ENCODE results near the gene FIBIN.
"Not testable (repeated sequence)": the region's sequence is repeated elsewhere in the genome, so short reads cannot be mapped to it uniquely, and the experiment has no call there.

Gene FIBIN

DNA sequence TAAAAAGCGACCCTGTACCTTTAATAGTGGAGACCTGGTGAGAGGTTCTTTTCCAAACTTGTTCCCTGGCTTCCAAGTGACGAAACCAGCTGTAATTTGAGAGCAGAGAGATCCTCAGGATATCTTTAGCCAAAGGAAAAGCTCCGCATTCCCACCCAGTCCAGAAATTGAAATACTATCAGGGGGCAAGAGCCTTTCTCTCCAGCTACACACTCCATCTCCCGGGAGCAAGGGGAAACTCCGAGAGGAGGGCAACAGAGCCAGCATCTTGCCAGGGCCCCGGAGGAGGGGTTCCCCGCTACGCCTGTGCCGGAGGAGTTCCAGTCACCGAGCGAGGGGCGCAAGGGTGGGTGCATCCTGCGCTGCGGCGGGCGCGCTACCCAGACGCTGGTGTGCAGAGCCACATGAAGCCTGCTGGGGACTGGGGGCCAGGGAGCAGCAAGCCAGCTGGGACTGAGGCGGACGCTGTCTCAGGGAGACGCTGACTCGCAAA, at the start of gene FIBIN:
FIBIN (plus strand) TSS at position 148 of the 493 bp plus-strand sequence. CDS start 415 bp downstream, outside the sequence.
- in situ Hi-C loops (cut with MboI; ENCODE audit: low sequenced_read_pairs): no loop called here

DNA sequence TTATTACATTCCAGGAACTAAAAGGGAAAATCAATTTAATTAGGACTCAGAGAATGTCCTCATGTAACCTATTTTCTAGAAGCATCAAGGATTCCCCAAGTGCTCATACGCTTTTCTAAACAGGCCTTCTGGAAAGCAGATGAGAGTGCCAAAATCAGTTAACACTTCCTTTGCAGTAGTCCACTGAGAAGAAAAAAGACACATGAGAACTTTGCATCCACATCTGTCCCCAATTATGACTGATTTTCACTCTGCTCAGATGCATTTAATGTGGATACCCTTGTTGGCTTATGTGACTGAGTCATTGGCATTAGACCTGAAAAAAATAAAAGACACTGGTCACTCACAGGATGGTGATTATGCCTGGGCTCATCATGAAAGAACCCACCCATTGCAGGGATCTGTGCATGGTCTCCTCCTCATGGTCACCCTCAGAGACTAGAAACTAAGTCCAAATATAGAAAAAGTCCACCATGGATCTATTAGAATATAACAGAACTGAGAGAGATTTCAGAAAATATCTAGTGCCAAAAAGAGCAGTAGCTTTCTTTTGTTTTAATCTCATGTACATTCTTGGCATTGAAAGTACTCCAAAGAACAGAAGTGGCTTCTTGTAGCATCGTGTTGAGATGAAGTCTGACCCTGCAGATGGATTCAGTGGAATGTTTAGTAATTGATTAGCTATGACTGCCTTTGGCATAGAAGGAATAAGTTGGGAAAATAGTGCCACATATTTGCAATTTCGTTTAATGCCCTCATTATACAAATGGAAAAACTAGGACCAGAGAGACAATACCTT, 48.8 kb upstream of the FIBIN start:
- in situ Hi-C loops (cut with MboI; ENCODE audit: low sequenced_read_pairs): no loop called here

- in situ Hi-C loops (cut with MboI; ENCODE audit: low sequenced_read_pairs): no loop called here
These were observed 47.6 kb upstream of the FIBIN start for GRCh38 chr11:26946257-26946716.

DNA sequence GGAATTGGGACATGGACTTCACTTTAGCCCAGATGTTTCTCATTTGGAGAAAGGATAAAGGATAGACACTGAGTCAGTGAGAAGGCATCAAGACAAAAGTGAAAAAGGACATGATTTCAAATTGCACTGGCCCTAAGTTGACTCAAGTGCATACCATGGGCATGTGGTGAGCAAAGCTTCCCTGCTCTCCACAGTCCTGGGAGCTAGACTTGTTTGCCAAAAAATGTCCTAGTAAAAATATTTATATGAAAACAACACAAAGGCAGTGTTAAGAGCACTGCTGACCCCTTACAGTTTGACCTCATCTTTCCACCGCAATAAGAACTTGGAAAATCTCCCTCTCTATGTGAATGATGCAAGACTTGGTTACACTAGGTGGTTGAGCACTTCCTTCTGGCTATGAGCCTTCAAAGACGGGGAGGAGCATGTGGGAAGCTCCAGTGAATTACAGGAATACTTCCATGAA, 46.5 kb upstream of the FIBIN start:
- in situ Hi-C loops (cut with MboI; ENCODE audit: low sequenced_read_pairs): no loop called here

DNA sequence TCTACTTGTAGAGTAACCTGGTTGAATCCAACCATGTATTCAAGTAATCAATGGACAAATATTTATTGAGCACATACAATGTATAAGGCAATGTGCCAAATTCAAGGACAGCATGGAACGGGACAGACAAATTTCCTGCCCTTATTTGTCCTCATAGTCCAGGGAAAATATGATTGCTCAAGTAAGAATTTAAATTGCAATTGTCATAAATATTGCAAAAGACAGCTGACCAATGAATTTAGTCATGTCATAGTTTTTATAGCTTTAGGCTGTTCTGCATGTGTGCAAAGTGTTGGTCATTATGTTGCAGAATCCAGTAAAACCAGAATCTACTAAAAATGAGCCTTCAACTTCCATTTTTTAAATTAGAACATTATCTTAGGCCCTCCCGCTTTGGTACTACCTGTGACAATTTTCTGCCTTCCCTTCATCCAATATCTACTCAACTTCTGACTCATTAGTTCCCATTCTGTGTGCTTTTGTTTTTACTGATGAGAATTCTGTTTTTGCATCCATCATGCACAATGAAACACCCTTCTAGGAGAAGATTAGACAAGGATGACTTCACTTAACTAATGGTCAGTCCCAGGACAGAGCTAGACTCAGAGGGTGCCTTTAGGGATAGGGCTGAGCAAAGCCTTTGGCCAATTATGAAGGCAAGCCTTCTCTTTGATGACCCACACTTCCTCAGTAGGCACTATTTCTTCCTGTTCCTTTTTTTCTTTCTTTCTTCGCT, 45.8 kb upstream of the FIBIN start:
- in situ Hi-C loops (cut with MboI; ENCODE audit: low sequenced_read_pairs): no loop called here

DNA sequence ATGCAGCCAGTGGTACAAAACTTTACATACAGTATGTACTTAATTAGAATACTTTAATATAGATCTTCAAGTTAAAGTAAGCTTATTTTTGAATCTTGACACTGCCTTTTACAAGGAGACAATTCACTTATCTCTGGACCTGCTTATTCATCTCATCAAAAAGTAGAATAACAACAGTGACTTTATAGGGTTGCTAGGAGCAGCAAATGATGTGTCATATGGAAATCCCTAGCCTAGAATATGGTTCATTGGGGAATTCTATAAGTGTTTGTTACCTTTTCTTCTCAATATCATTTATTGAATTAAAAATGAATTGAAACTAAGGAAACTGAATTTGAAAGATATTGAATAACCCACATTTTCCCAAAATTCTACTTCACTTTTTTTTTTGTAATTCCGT, 45.0 kb upstream of the FIBIN start:
- in situ Hi-C loops (cut with MboI; ENCODE audit: low sequenced_read_pairs): no loop called here

- in situ Hi-C loops (cut with MboI; ENCODE audit: low sequenced_read_pairs): no loop called here
These were observed 44.1 kb upstream of the FIBIN start for GRCh38 chr11:26949846-26950245.

DNA sequence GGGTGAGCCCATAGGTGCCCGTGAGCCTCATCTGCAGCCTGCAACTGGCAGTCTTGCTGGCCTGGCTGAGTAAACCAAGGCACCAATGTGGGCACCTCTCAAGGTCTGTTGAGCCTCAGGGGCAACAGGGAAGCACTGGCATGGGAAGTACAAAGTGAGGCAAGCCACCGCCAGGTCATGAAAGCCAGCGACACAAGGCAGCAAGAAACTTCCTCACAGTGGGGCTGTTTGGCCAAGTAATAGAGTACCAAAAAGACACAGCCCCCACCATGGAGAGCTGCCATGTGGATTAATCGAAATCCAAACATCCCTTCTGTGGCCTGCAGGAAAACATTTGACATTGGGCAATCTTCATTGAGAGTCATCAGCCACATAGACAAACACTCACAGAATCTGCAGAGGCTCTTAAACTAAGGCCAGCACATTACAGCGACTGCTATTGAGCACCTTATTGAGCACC, 43.6 kb upstream of the FIBIN start:
- in situ Hi-C loops (cut with MboI; ENCODE audit: low sequenced_read_pairs): no loop called here

GRCh38 chr11:26951809-26952515, 42.0 kb upstream of the FIBIN start:
- in situ Hi-C loops (cut with MboI; ENCODE audit: low sequenced_read_pairs): no loop called here

DNA sequence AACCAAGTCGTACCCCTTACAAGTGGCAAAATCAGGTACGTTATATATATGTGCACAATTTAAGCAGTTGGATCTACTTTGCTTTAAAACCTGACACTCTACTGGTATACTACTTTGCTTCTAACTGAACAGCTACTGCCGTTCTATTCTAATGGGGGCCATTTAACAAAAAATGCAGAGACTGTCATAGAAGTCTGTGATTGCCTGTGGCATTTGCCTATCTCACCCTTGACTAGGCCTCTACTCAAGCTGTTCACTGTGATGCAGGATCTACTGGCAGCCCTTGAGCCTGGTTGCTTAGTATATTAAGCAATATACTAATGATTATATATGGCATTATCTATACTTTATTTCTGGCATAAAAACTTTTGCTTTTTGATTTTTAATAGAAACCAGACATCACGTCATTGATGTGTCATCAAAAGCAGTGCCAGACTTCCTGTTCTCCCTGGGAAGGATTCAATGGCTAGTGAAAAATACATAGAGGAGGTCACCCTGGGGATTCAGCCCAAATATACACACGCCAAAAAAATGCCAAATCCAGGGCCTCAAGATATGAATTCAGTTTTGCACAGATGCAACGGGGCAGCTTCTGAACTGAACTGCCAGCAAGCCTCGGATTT, 40.0 kb upstream of the FIBIN start:
- in situ Hi-C loops (cut with MboI; ENCODE audit: low sequenced_read_pairs): no loop called here

- in situ Hi-C loops (cut with MboI; ENCODE audit: low sequenced_read_pairs): no loop called here
These were observed 35.8 kb upstream of the FIBIN start for GRCh38 chr11:26958005-26958701.

DNA sequence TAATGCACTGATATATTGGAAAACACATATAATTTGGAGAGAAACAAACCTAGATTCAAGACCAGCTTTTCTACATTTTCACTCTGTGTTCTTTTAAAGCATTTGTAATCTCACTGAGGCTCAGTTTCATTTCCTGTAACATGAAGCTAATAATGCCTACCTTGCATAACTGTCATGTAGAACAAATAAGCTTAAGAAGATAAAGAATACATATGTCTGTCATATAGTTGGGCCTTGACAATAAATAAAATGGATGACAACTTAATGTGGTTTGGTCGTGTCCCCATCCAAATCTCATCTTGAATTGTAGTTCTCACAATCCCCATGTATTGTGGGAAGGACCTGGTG, 35.2 kb upstream of the FIBIN start:
- in situ Hi-C loops (cut with MboI; ENCODE audit: low sequenced_read_pairs): no loop called here

DNA sequence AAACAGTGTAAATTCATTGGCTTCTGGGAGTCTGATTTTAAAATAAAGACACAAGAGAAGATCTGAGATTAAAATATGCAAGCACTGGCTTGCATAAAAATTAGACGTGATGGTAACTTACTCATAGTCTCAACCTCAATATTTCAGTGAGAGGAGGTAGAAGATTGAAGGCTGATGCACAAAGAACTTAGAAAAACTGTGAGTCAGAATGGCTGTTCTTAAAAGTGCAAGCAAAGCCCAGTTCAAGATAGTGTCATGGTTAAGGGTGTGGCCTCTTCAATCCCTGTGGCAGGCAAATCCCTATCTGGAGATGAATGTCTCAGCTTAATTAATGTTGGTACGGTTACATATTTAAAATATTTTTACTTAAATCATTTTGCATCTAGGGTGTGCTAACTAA, 33.6 kb upstream of the FIBIN start:
- in situ Hi-C loops (cut with MboI; ENCODE audit: low sequenced_read_pairs): no loop called here

- in situ Hi-C loops (cut with MboI; ENCODE audit: low sequenced_read_pairs): no loop called here
These were observed 30.1 kb upstream of the FIBIN start for GRCh38 chr11:26963764-26964163.

DNA sequence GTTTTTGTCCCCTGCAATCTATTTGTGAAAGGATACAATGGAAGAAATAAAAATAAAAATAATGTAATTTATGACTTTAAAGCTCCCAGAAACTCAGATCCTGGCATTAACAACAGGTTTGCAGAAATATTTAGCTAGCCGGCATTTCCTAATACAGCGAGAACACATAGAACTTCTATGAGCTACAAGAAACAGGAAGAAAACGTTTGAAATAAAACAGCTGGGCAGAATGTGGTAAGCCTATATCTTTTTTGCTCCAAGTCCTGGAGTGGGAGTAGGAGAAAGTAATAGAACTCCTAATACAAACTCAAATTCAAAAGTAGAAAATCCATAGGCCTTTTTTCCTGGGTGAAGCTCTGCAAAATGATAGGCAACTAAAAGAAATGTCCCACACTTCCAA, 29.6 kb upstream of the FIBIN start:
- in situ Hi-C loops (cut with MboI; ENCODE audit: low sequenced_read_pairs): no loop called here

DNA sequence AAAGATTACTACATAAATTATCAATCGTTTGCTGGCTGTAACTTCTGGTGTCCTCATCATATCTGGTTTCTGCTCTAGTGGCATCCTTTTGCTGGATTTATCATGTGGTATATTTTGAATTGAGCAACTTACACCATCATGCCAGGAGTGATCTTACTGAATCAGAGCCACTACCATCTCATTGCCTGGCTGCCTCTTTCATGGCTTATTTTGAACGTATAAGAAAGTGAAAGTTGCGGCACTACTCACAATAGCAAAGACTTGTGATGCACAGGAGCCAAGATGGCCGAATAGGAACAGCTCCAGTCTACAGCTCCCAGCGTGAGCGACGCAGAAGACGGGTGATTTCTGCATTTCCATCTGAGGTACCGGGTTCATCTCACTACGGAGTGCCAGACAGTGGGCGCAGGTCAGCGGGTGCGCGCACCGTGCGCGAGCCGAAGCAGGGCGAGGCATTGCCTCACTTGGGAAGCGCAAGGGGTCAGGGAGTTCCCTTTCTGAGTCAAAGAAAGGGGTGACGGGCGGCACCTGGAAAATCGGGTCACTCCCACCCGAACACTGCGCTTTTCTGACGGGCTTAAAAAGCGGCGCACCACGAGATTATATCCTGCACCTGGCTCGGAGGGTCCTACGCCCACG, 28.9 kb upstream of the FIBIN start:
- in situ Hi-C loops (cut with MboI; ENCODE audit: low sequenced_read_pairs): not testable (repeated sequence)

- in situ Hi-C loops (cut with MboI; ENCODE audit: low sequenced_read_pairs): no loop called here
These were observed 22.0 kb upstream of the FIBIN start for GRCh38 chr11:26971961-26972360.

DNA sequence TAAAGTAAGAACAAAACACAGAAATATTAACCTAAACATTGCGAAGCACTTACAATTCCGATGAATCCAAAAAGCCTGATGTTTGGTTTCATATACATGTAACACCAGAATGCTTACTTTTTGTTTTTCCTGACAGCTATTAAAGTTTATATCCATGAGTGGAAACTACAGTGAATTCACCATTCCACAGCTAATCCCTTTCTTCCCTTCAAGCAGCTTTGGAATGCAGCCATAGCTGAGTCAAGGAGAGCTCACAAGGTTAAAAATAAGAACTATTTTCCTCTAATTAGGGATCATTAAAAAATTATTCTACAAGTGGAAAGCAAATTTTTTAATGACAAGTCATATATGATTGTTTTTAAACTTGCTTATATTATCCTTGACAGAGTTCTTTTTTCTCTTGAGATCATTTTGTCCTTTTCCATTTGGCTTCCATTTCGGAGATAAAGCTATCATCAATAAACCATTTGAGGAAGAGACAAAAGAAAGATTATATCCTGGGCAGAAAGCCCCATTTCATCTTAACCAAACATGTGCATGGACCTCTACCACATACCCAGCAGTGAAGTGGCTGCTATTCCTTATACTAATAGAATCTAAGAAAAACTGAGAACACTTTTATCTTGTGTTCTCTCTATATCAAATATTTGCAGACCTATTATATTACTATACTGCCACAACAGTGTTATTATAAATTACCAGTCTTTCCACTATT, 19.7 kb upstream of the FIBIN start:
- in situ Hi-C loops (cut with MboI; ENCODE audit: low sequenced_read_pairs): no loop called here

- in situ Hi-C loops (cut with MboI; ENCODE audit: low sequenced_read_pairs): no loop called here
These were observed 18.9 kb upstream of the FIBIN start for GRCh38 chr11:26974996-26975395.

Data from hTERT RPE-1 (cell line).